Stimulated activated CD4-positive, alpha-beta T cell treated with anti-CD3 and anti-CD28 coated beads, TNF-alpha, amount 100 ng/mL, for 1 hour (primary cell): ENCODE measurements around the gene ZBTB20.

Experiments used
- DNase-seq, 3 donors: peaks; one replicate each; pipeline ENCODE4 v3.0.0-alpha.2; 2020; ENCODE audit warnings: low read depth in 3 of 3, low spot score in 1 of 3

The ZBTB20 gene

GRCh38 chr3:115022835-115023398 is 124.2 kb downstream of the ZBTB20 start:
- DNase-seq: no peak

- no peak for DNase-seq
Observed at GRCh38 chr3:115022199-115022598, 124.9 kb downstream of the ZBTB20 start.

- no peak for DNase-seq
Observed at GRCh38 chr3:115021061-115021460, 126.0 kb downstream of the ZBTB20 start.

- no peak for DNase-seq
Observed at GRCh38 chr3:115019900-115020299, 127.2 kb downstream of the ZBTB20 start.

GRCh38 chr3:115018694-115019093 is 128.4 kb downstream of the ZBTB20 start:
- no peak for DNase-seq

- no peak for DNase-seq
Observed at GRCh38 chr3:115007966-115008365, 139.1 kb downstream of the ZBTB20 start.

GRCh38 chr3:115004201-115005140 is 142.6 kb downstream of the ZBTB20 start:
- no peak for DNase-seq

- no peak for DNase-seq
Observed at GRCh38 chr3:114998971-114999579, 148.0 kb downstream of the ZBTB20 start.

GRCh38 chr3:114994554-114995341 is 152.3 kb downstream of the ZBTB20 start:
- no peak for DNase-seq

- no peak for DNase-seq
Observed at GRCh38 chr3:114985776-114986175, 161.3 kb downstream of the ZBTB20 start.

- DNase-seq: no peak
Observed at GRCh38 chr3:114983248-114983647, 163.8 kb downstream of the ZBTB20 start.

GRCh38 chr3:114974387-114974786 is 172.7 kb downstream of the ZBTB20 start:
- no peak for DNase-seq

- DNase-seq: no peak
Observed at GRCh38 chr3:114973536-114973935, 173.6 kb downstream of the ZBTB20 start.

- no peak for DNase-seq
Observed at GRCh38 chr3:114967168-114967567, 179.9 kb downstream of the ZBTB20 start.

- no peak for DNase-seq
Observed at GRCh38 chr3:114962189-114962588, 184.9 kb downstream of the ZBTB20 start.

- no peak for DNase-seq
Observed at GRCh38 chr3:114958930-114959329, 188.2 kb downstream of the ZBTB20 start.

- no peak for DNase-seq
Observed at GRCh38 chr3:114953800-114954199, 193.3 kb downstream of the ZBTB20 start.

GRCh38 chr3:114953215-114953799 is 193.8 kb downstream of the ZBTB20 start:
- DNase-seq: no peak

GRCh38 chr3:114942773-114943172 is 204.3 kb downstream of the ZBTB20 start:
- DNase-seq: no peak

GRCh38 chr3:114941626-114942309 is 205.3 kb downstream of the ZBTB20 start:
- no peak for DNase-seq
